Activated T-cell treated with anti-CD3 and anti-CD28 coated beads for 48 hours (primary cell): ENCODE measurements around the gene CD320.
"Not testable (repeated sequence)": the region's sequence is repeated elsewhere in the genome, so short reads cannot be mapped to it uniquely, and the experiment has no call there.

Experiments
- DNase-seq: peaks from one replicate; pipeline ENCODE4 v3.0.0-alpha.2; 2020; ENCODE audit warnings: low read depth

The CD320 gene

DNA sequence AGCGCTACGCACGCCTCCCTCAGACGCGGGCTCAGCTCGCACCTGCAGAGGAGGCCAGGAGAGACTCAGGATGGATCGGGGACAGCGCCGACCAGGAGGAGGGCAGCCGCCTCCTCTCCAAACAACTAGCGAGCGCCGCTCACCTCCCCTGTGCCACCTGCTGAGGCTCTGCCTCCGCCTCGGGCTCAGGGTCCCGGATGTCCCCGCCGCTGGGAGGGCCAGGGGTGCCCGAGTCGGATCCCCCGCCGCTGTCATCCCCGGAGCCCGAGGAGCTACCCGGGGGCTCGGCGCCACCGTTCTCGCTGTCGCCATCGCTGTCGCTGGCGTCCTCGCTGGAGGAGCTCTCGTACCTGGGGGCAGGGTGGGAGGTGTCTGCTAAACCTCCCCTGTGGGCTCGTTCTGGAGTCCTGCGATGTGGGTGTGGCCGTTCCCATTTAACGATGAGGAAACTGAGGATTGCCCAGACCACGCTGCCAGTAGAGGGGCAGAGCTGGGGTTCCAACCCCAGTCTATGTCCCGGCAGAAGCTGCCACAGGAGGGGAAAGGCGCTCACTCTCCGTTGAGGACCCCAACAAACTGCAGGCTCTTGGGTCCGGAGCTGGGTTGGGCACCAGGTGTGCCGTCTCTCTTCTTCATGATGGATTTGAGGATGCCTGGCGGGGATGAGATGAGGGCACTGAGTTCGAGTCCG lies 25.8 kb upstream of the CD320 start:
- no peak for DNase-seq

DNA sequence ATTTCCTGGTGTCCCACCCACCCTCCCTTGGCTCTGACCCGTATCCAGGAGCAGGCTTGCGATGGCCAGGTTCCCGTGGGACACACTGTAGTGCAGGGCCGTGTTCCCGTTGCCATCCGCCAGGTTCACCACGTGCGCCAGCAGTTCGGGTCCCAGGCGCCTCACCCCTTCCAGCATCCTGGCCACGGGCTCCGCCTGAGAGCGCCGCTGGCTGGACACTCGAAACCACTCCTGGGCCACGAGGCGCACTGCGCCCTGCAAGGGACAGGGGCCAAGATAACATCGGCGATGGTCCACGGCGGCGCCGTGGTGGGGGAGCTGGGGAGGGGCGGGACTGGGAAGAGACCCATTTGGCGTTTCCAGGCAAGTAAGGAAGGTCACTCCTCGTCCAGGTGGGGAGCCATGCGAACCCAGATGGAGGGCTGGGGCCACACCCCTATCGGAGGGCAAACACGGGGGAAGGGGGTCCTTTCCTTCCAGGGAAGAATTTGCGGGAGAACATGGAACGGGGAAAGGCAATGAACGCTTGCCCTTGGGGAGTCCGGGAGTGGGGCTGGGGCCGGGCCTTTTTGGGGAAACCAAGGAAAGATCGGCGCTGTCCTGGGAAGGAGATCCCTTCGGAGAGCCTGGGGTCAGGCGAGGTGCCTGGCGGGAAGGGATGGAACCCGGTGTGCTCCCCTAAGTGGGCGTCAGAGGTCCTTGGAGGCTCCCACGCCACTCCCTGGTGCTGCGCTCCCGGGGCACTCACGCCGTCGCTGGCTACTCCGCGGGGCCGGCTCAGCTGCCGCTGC lies 25.0 kb upstream of the CD320 start:
- DNase-seq = no peak

DNA sequence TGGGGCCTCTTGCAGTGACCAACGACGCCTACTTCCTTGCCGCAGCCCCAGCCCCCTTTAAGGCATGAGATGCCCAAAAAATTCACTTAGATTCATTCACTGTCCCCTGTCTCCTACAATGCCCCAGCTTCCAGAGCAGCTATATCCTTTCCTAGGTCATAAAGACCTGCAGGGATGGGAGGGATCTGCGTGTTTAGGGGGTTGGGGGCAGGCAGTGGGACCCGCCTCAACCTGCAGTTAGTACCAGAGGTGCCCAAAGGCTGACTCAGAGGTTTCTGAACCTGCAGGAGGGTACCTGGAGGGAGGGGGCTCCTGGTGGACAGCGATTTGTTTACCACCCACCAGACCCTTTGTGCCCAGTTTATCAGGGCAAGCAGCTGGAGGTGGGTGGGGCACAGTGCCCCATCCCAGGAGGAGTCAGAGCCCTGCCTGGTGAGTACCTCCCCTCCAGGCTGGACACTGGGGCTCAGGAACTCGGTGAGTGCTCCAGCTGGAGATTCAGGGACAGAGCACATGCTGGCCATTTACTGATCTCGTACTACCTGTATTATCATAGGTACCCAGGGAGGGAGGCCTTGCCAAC lies 23.2 kb upstream of the CD320 start:
- no peak for DNase-seq

DNA sequence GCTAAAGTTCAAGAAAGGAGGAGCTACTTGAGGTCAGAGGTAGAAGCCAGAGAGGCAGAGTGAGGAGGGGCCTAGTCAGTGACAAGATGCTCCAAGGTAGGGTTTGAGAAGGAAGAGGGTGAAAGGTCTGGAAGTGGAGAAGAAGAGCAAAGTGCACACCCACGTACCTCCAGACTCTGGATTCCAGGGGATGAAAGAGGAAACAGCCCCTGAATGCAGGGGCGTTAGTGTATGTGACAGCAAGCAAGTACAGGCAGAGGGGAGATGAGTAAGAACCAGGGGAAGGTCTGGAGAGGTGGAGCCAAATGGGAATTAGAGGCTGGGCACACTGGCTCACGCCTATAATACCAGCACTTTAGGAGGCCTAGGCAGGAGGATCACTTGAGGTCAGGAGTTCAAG lies 21.8 kb upstream of the CD320 start:
- DNase-seq = no peak

DNA sequence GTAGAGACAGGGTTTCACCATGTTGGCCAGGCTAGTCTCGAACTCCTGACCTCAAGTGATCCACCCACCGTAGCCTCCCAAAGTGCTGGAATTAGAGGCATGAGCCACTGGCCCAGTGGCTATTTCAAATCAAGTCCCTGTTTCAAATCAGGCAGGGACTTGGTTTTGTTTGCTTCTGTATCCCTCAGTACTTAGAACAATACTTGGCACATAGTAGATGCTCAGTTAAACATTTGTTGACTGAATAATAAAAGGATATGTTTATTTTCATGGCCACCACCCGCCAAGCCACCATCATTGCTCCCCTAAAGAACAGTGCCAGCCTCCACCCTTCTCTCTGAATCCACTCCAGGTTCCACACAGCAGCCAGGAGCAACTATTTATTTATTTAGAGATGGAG lies 17.3 kb upstream of the CD320 start:
- DNase-seq = no peak

DNA sequence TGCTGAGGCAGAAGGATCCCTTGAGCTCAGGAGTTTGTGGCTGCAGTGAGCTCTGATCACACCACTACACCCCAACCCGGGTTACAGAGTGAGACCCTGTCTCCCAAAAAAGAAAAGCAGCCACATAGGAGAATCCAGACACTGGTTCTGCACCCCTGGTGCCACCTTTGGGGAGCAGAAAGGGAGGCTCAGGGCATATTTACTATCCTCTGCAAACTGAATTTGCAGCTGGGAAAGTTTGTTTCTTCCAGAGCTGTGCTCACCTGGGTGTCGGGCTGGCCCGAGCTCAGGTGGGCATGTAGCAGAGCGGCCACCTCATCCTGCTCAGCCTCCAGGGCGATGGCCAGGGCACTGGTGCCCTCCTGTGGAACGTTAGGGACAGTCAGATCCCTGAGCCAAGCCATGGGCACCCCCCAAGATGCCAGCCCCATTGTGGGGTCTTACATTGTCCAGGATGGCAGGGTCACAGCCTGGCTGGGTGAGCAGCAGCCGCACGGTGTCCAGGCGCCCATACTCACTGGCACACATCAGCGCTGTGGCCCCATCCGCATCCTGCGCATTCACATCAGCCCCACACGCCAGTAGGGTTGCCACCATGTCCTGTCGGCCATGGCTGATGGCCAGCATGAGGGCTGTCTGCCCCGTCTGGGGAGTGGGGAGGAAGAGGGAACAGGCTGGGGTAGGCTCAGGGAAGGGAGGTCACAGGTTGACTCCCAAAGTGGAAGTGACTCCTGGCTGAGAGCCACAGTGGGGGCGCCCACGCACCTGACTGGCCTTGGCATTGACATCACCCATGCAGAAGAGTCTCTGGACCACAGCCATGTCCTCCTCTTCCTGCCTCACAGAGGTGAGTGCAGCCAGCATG lies 16.3 kb upstream of the CD320 start:
- DNase-seq = no peak

DNA sequence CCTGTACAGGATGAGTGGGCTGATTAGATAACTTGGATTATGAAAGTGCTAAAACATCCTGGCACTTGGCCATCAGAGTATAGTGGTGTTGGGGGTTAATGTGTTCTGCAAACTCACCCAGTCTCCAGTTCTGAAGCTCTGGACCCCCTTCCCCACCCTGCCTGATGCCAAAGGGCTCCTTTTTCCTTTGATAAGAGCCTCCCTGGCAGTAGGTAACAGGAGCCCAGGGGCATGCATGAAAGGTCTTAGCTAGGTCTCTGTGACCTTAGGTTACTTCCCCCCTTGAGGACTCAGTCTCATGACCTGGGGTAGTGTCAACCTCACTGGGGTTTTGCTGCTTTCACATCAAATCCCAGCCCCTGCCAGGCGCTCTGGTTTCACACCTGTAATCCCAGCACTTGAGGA lies 15.6 kb upstream of the CD320 start:
- DNase-seq = no peak

DNA sequence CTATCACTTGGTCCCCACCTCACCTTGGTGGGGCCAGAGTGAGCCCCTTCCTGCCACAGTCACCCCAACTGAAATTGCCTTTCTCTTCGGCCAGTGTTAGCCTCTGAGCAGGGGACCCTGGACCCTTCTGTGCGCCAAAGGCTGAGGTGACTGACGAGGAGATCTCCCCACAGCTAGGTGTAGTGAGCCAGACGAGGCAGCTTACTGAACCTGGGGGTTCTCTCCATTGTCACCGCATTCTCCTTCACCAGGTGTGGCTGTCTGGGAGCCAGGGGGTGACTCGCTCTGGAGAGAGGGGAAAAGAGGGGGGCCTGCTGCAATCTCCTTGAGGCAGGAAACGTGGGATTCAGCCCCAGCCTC lies 14.5 kb upstream of the CD320 start:
- no peak for DNase-seq

DNA sequence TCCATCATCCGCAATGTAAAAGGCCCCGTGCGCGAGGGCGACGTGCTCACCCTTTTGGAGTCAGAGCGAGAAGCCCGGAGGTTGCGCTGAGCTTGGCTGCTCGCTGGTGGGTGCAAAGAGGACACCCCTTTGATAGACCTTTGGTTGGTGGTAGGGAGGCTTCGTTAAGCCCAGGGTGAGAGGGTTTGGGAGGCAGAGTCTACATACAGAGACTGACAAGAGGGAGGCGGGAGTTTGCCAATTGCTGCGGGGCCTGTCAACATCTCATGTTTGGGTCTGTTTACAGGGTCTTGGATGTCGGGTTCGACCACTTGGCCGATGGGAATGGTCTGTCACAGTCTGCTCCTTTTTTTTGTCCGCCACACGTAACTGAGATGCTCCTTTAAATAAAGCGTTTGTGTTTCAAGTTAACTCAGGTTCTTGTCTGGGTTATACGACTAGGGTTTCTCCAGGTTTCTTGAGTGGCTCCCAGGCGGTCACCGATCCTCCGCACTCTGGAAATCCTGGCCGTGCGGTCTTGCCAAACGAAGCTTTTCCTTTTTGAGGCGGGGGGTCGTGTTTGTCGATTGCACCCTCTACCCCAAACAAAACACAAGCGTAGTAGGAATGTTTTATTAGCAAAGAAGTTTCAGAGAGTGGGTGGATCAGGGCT lies 14.0 kb upstream of the CD320 start:
- no peak for DNase-seq

DNA sequence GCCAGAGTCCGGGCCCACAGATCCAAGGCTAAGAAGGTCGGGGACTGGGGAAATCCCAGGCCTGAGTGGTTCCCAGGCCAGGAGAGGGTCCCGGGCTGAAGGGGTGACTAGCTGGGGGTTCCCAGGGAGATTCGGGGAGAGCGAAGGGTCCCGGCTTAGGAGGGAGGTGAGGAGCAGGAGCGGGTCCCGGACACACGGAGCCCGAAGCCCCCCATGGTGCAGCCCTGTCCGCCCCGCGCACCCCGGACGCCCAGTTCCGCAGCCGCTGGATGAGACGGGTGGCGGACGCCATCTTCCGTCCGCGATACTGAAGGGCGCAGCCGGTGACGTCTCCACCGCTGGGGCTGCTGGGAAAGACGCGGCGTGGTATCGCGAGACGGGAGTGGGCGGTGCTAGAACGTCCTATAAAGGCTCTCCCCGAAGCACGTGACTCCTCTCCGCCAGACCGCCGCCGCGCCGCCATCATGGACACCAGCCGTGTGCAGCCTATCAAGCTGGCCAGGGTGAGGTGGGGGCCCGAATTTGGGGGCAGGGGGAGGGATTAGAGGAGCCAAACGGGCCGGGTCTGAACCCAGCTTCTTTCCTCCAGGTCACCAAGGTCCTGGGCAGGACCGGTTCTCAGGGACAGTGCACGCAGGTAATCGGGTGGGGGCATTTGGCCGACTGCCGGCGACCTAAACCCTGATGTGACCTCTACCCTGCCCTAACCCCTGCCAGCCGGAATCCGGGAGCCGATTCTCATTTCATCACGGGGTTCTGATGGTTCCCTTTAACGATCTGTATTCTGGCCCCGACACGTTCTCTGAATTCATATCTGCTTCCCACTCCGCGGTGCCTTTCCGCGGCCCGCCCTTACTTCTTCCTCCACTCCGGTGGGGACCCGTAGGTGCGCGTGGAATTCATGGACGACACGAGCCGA lies 13.2 kb upstream of the CD320 start, which contains the start of the genes NDUFA7 and RPS28:
Gene NDUFA7, minus strand, starts transcription at position 309 of the 919 bp plus-strand sequence. Its CDS starts 17 bp downstream, at position 292.
Gene RPS28, plus strand, starts transcription at position 430 of the 919 bp plus-strand sequence. Its CDS starts 35 bp downstream, at position 465.
- DNase-seq = peak; percentile 93

DNA sequence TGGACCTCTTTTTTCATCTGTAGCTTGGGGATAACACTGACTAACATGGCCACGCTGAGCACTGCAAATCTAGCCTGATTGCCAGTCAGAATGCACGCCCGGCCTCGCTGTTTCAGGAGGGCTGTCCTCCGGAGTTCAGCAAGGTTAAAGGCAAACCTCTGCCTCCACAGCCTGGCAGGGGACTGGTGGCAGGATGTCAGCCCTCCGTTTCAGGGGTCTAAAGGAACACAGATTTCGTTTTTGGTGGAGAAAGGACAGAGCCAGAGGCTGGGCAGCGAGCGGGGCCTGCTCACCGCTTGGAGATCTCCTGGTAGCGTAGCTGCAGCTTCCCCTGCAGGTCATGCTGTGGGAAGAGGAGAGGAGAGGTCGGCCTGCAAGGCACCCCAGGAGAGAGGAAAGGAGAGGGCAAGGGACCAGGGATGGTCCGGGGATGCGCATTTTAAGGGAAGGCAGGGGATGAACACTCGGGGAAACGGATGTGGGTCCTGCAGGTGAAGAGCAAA lies 12.5 kb upstream of the CD320 start:
- no peak for DNase-seq

DNA sequence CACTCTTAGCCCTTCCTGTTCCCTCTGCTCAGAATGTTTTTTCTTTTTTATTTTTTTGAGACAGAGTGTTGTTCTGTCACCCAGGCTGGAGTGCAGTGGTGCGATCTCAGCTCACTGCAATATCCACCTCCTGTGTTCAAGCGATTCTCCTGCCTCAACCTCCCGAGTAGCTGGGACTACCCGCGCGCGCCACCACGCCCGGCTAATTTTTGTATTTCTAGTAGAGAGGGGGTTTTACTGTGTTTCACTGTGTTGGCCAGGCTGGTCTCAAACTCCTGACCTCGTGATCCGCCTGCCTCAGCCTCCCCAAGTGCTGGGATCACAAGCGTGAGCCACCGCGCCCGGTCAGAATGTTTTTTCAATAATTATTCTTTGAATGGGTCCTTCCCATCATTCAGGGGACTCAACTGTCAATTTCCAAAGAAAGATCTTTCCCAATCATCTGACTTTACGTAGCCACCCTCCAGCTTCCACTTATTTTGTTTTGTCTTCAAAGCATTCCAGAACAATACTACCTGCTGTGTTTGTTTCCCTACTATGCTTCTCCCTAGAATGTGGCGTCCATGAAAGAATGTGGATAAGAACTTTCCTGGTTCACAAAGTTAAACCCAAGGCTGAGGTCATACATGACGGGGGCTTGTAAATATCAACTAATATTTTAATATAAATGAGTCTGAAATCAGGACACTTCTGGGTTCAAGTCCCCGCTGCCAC lies 11.8 kb upstream of the CD320 start:
- DNase-seq = no peak

DNA sequence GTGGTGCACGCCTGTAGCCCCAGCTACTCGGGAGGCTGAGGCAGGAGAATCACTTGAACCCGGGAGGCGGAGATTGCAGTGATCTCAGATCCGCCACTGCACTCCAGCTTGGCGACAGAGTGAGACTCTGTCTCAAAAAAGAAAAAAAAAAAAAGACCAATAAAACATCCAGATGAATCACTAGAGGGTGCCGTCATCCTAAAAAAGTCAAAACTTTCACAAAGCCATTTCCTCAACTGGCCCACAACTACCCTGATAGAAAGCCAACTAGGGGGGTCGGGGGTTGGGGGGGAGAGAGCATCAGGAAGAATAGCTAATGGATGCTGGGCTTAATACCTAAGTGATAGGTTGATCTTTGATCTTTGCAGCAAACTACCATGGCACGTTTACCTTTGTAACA lies 10.7 kb upstream of the CD320 start:
- DNase-seq = not testable (repeated sequence)

DNA sequence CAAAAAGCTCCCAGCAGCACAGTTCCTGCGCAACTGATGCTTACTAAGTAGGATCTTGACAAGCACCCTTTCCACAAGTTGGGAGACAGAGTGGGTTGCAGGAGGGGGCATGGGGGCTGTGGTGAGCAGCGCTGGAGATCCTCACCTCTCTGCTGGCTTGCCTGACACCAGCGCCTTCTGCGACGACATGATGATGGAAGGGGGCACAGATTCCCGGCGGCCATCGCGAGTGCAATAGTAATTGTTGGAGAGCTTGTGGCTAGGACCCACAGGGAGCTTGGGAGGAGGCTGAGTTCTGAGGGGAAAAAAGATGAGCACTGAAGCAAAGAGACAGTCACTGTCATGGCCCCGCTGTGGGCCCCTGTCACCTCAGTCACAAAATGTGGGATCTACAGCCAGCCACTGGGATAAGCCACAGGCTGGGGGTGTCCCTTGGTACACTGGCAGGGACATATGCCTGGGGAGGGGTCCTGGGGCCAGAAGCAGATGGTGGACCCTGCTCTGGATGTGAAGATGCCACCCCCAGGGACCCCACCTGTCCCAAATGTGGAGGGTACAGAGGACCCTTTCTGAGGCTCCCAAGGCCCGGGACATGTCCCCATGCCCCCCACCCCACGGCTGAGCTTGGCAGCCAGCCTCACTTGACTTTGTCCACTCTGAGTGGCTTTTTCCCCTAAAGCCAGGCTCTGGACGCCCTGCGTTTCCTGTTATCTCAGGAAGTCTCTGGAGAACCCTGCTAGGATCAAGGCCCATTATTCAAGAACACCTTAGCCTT lies 8.4 kb upstream of the CD320 start:
- DNase-seq = no peak

DNA sequence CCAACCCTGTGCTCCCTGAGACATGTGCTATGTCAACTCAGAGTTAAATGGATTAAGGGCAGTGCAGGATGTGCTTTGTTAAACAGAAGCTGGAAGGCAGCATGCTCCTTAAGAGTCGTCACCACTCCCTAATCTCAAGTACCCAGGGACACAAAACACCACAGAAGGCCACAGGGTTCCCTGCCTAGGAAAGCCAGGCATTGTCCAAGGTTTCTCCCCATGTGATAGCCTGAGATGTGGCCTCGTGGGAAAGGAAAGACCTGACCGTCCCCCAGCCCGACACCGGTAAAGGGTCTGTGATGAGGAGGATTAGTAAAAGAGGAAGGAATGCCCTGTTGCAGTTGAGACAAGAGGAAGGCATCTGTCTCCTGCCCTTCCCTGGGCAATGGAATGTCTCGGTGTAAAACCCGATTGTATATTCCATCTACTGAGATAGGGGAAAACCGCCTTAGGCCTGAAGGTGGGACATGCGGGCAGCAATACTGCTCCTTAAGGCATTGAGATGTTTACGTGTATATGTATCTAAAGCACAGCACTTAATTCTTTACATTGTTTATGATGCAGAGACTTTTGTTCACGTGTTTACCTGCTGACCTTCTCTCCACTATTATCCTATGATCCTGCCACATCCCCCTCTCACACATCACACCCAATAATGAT lies 7.0 kb upstream of the CD320 start:
- DNase-seq = not testable (repeated sequence)

DNA sequence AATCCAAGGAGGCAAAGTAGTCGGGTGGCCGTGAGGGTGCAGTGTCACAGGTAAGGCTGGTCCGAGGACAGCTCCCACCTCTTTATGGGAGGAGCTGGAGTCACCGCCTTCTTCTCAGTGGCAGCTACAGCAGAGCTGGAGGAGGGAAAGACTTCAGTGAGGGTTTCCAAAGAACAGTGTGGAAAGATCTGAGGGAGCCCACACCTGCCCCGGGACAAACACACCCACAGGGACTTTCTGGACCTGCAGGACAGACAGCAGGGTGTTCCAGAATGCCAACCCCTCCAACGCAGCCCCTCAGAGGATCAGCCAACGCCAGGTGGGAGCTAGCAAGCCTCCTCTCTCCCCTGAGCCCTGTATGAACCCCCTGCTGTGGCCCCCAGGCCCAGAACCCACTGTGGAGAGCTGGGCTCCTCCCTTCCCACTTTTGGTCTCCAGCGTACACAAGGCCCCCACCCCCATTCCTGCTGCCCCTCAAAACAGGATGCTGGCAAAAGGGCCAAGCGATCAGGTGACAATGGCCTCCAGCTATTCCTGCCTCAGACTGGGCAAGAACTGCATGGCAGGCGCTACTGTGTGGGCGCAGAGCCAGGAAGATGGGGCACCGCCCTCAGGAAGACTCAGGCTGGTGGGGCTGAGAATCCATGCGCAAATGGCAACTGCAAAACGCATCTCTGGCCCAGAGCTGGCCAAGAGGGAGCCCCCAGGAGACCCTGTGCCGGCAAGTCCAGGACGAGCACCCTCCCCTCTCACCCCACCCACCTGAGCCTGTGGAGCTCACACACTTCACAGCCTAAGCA lies 3.5 kb upstream of the CD320 start:
- no peak for DNase-seq

DNA sequence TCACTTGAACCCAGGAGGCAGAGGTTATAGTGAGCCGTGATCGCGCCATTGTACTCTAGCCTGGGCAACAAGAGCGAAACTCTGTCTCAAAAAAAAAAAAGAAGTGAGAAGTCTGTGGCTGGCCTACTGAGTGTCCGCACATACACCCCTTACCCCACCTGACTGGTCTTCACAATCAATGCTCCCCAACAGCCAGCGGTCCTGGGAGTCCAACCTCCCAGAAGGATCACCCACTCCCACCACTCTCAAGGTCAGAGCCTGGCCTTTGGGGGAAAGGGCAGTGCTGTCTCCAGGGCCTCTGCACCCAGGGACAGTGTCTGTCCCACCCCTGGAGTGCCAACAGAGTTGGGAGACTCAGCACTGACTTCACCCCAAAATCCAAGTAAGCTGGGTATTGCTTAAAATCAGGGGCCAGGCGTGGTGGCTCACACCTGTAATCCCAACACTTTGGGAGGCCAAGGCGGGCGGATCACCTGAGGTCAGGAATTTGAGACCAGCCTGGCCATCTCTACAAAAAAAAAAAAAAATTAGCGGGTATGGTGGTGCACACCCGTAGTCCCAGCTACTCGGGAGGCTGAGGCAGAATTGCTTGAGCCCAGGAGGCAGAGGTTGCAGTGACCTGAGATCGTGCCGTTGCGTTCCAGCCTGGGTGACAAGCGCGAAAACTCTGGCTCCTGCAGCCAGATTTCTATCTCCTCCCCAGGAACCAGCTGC lies 2.3 kb upstream of the CD320 start:
- no peak for DNase-seq
